C4-2B (cell line): ENCODE data around the gene ZNF487.

Experiments
- ZFX ChIP-seq: fragments of 450-650 bp; IDR thresholded peaks from 2 replicates; pipeline ENCODE4 v1.6.1; 2017
- TF ChIP-seq, protein P1 (sequence below): fragments of 450-650 bp; conservative IDR thresholded peaks from 2 replicates; pipeline ENCODE4 v1.5.1; 2017; ENCODE audit warnings: mild to moderate bottlenecking

DNA sequence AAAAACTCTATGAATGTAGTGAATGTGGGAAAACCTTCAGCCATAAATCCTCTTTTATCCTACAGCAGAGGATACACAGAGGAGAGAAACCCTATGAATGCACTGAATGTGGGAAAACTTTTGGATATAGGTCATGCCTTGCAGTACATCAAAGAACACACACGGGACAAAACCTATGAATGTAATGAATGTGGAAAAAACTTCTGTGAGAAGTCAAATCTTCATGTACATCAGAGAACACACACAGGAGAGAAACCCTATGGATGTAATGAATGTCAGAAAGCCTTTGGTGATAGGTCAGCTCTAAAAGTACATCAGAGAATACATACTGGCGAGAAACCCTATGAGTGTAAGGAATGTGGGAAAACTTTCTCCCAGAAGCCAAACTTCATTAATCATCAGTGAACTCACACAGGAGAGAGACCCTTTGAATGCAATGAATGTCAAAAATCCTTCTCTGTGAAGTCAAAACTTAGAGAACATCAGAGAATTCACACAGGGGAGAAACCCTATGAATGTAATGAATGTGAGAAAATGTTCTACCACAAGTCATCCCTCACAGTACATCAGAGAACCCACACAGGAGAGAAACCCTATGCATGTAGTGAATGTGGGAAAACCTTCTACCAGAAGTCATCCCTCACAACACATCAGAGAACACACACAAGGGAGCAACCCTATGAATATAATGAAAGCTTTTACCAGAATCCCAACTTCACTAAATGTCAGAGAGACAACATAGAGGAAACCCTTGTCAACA lies 45.6 kb downstream of the ZNF487 start:
- TF ChIP-seq, protein P1, sequence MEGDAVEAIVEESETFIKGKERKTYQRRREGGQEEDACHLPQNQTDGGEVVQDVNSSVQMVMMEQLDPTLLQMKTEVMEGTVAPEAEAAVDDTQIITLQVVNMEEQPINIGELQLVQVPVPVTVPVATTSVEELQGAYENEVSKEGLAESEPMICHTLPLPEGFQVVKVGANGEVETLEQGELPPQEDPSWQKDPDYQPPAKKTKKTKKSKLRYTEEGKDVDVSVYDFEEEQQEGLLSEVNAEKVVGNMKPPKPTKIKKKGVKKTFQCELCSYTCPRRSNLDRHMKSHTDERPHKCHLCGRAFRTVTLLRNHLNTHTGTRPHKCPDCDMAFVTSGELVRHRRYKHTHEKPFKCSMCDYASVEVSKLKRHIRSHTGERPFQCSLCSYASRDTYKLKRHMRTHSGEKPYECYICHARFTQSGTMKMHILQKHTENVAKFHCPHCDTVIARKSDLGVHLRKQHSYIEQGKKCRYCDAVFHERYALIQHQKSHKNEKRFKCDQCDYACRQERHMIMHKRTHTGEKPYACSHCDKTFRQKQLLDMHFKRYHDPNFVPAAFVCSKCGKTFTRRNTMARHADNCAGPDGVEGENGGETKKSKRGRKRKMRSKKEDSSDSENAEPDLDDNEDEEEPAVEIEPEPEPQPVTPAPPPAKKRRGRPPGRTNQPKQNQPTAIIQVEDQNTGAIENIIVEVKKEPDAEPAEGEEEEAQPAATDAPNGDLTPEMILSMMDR, result no peak
- TF ChIP-seq ZFX, result no peak
